ENCODE data around the gene PEDS1.
A peak's percentile ranks its signal among the peaks of the same experiment; 100 is the strongest.
"Not testable (repeated sequence)": the region's sequence is repeated elsewhere in the genome, so short reads cannot be mapped to it uniquely, and the experiment has no call there.

The PEDS1 gene

GRCh38 chr20:50161494-50161893 lies 8.0 kb upstream of the PEDS1 start:
- not testable (repeated sequence) for DNase-seq

GRCh38 chr20:50153153-50153499 lies 397 bp downstream of the PEDS1 start:
- no peak for DNase-seq

- no peak for DNase-seq
These were observed 950 bp downstream of the PEDS1 start for GRCh38 chr20:50152394-50153152.

- no peak for DNase-seq
These were observed 2.3 kb downstream of the PEDS1 start for GRCh38 chr20:50151034-50151743.

- DNase-seq: no peak
These were observed 3.9 kb downstream of the PEDS1 start for GRCh38 chr20:50149481-50150254.

GRCh38 chr20:50146732-50147662 lies 6.5 kb downstream of the PEDS1 start:
- DNase-seq: peak; percentile 79

GRCh38 chr20:50146214-50146613 lies 7.3 kb downstream of the PEDS1 start:
- DNase-seq: no peak

GRCh38 chr20:50145566-50145965 lies 8.0 kb downstream of the PEDS1 start:
- no peak for DNase-seq

GRCh38 chr20:50144362-50144761 lies 9.2 kb downstream of the PEDS1 start:
- no peak for DNase-seq

GRCh38 chr20:50142812-50143211 lies 10.7 kb downstream of the PEDS1 start:
- DNase-seq: no peak

- no peak for DNase-seq
These were observed 11.5 kb downstream of the PEDS1 start for GRCh38 chr20:50141811-50142561.

GRCh38 chr20:50141018-50141675 lies 12.4 kb downstream of the PEDS1 start:
- DNase-seq: no peak

GRCh38 chr20:50140339-50140859 lies 13.1 kb downstream of the PEDS1 start:
- no peak for DNase-seq

- no peak for DNase-seq
These were observed 14.8 kb downstream of the PEDS1 start for GRCh38 chr20:50138479-50139393.

GRCh38 chr20:50138120-50138478 lies 15.4 kb downstream of the PEDS1 start:
- DNase-seq: no peak

GRCh38 chr20:50137702-50138101 lies 15.8 kb downstream of the PEDS1 start:
- not testable (repeated sequence) for DNase-seq

- DNase-seq: no peak
These were observed 16.5 kb downstream of the PEDS1 start for GRCh38 chr20:50136822-50137599.

- not testable (repeated sequence) for DNase-seq
These were observed 18.4 kb downstream of the PEDS1 start for GRCh38 chr20:50135157-50135556.
